M059J (cell line): ENCODE data around the gene PYGM. TPM values are rescaled to one million over a fixed set of nuclear protein-coding genes. Genes with fewer than 3 reads are reported as not detected.

ENCODE experiments used
- total RNA-seq: library from RNA; depleted of rRNA; stranded (reverse); fragments of >200 nt; shearing (Covaris generic); gene quantifications from 2 replicates; pipeline ENCODE4 v1.2.3, GENCODE V29; 2014; rRNA removed

The PYGM gene
- total RNA-seq, 1 experiment from 2014 or later, result 0.10 TPM

Other genes with a start within 250 kb of the PYGM start
- not detected in 2 replicates for gene SLC22A11, start 204.0 kb downstream of the PYGM start, total RNA-seq
- not detected in 2 replicates for gene SLC22A12, start 168.8 kb downstream of the PYGM start, total RNA-seq
- gene NRXN2, start 36.8 kb downstream of the PYGM start, total RNA-seq, result 0.12 TPM in 1 of 2 replicates, not detected in the other
- 0.42 TPM in 1 of 2 replicates, not detected in the other for gene RASGRP2, start 15.8 kb downstream of the PYGM start, total RNA-seq
- gene SF1, start 18.6 kb upstream of the PYGM start, total RNA-seq, result 83.7 and 138 TPM in 2 replicates
- 11.2 and 23.3 TPM in 2 replicates for gene MAP4K2, start 43.2 kb upstream of the PYGM start, total RNA-seq
- gene MEN1, start 50.6 kb upstream of the PYGM start, total RNA-seq, result 7.0 and 18.6 TPM in 2 replicates
- 0.02 and 0.54 TPM in 2 replicates for gene CDC42BPG, start 84.7 kb upstream of the PYGM start, total RNA-seq
- gene EHD1, start 118.6 kb upstream of the PYGM start, total RNA-seq, result 38.4 and 57.9 TPM in 2 replicates
- gene ATG2A, start 157.2 kb upstream of the PYGM start, total RNA-seq, result 12.6 and 16.0 TPM in 2 replicates
- gene PPP2R5B, start 164.7 kb upstream of the PYGM start, total RNA-seq, result 21.5 and 39.7 TPM in 2 replicates
- not detected in 2 replicates for gene GPHA2, start 175.9 kb upstream of the PYGM start, total RNA-seq
- gene MAJIN, start 212.1 kb upstream of the PYGM start, total RNA-seq, result not detected in 2 replicates
- gene BATF2, start 237.0 kb upstream of the PYGM start, total RNA-seq, result 5.9 and 6.2 TPM in 2 replicates